Activated CD4-positive, alpha-beta T cell treated with anti-CD3 and anti-CD28 coated beads, Interleukin-2, amount 10 ng/mL, durations not matched to agents 24 days and 14 days (primary cell): ENCODE data around the gene ARFGAP1. TPM values are rescaled to one million over a fixed set of nuclear protein-coding genes. Genes with fewer than 3 reads are reported as not detected.

Experiments used
- DNase-seq: peaks from one replicate; pipeline ENCODE4 v3.0.0; 2022
- H3K27ac Mint-ChIP-seq: one replicate; pipeline ENCODE4 v1.8.0; 2022; ENCODE audit warnings: mild to moderate bottlenecking, mixed read lengths
- H3K27me3 Mint-ChIP-seq: one replicate; pipeline ENCODE4 v1.8.0; 2022; ENCODE audit warnings: mixed read lengths
- H3K36me3 Mint-ChIP-seq: one replicate; pipeline ENCODE4 v1.8.0; 2022; ENCODE audit warnings: low read depth, mild to moderate bottlenecking, mixed read lengths
- H3K4me1 Mint-ChIP-seq: one replicate; pipeline ENCODE4 v1.8.0; 2021; ENCODE audit warnings: mixed read lengths
- H3K4me3 Mint-ChIP-seq: one replicate; pipeline ENCODE4 v1.8.0; 2022; ENCODE audit warnings: mild to moderate bottlenecking, moderate library complexity, mixed read lengths
- H3K9me3 Mint-ChIP-seq: one replicate; pipeline ENCODE4 v1.8.0; 2021; ENCODE audit warnings: mixed read lengths
- intact Hi-C: fragments of 100-400 bp; cut with micrococcal nuclease; formaldehyde crosslinking; loops from one replicate; pipeline ENCODE4 v1.15.1; 2023
- total RNA-seq: library from RNA; stranded (reverse); gene quantifications from 2 replicates; pipeline ENCODE4 v1.2.3, GENCODE V29; 2022

ARFGAP1 gene
- total RNA-seq, 1 donor from 2014 or later, result 97.0 TPM

GRCh38 chr20:63234693-63235398 is 37.8 kb upstream of the ARFGAP1 start:
- Mint-ChIP-seq H3K4me3 (no peak overlapping the region), H3K27ac (no peak overlapping the region), H3K9me3 (no peaks in the 10 kb centered on the region), H3K36me3 (no peaks in the 10 kb centered on the region), H3K27me3 (peaks cover 22% of the 10 kb centered on the region), H3K4me1 (no peaks in the 10 kb centered on the region)
- intact Hi-C loops, result no loop called here
- no peak for DNase-seq

- no peak within 1 kb of the TSS for H3K4me3 Mint-ChIP-seq
- H3K36me3 Mint-ChIP-seq, result no peaks in the 10 kb centered on the region
- no peak within 1 kb of the TSS for H3K27ac Mint-ChIP-seq
- DNase-seq, result no peak
- H3K4me1 Mint-ChIP-seq, result no peaks in the 10 kb centered on the region
- intact Hi-C loops, result no loop called here
- H3K9me3 Mint-ChIP-seq, result no peaks in the 10 kb centered on the region
- H3K27me3 Mint-ChIP-seq, result peaks cover 16% of the 10 kb centered on the region
Observed at GRCh38 chr20:63235399-63235983, 37.1 kb upstream of the ARFGAP1 start, which contains the start of gene BIRC7. Gene BIRC7 (plus strand): TSS chr20:63235905. CDS start chr20:63236097, 192 bp downstream.

GRCh38 chr20:63236116-63236837 is 36.3 kb upstream of the ARFGAP1 start:
- no peak for DNase-seq
- intact Hi-C loops, result no loop called here
- Mint-ChIP-seq H3K36me3 (no peaks in the 10 kb centered on the region), H3K9me3 (no peaks in the 10 kb centered on the region), H3K27me3 (peaks cover 9% of the 10 kb centered on the region), H3K4me3 (no peak overlapping the region), H3K4me1 (no peaks in the 10 kb centered on the region), H3K27ac (no peak overlapping the region)

- Mint-ChIP-seq H3K4me1 (no peaks in the 10 kb centered on the region), H3K27ac (no peak overlapping the region), H3K27me3 (no peaks in the 10 kb centered on the region), H3K36me3 (no peaks in the 10 kb centered on the region), H3K4me3 (no peak overlapping the region), H3K9me3 (no peaks in the 10 kb centered on the region)
- no peak for DNase-seq
- intact Hi-C loops, result no loop called here
Observed at GRCh38 chr20:63238031-63238430, 34.6 kb upstream of the ARFGAP1 start.

- no peak overlapping the region for H3K4me3 Mint-ChIP-seq
- no peak for DNase-seq
- intact Hi-C loops, result no loop called here
- no peaks in the 10 kb centered on the region for H3K27me3 Mint-ChIP-seq
- no peak overlapping the region for H3K27ac Mint-ChIP-seq
- no peaks in the 10 kb centered on the region for H3K9me3 Mint-ChIP-seq
- H3K4me1 Mint-ChIP-seq, result no peaks in the 10 kb centered on the region
- no peaks in the 10 kb centered on the region for H3K36me3 Mint-ChIP-seq
Observed at GRCh38 chr20:63238514-63239125, 34.0 kb upstream of the ARFGAP1 start.

GRCh38 chr20:63239431-63239830 is 33.2 kb upstream of the ARFGAP1 start:
- no peaks in the 10 kb centered on the region for H3K9me3 Mint-ChIP-seq
- no peak overlapping the region for H3K27ac Mint-ChIP-seq
- H3K4me1 Mint-ChIP-seq, result no peaks in the 10 kb centered on the region
- H3K36me3 Mint-ChIP-seq, result no peaks in the 10 kb centered on the region
- no peak overlapping the region for H3K4me3 Mint-ChIP-seq
- DNase-seq, result no peak
- no peaks in the 10 kb centered on the region for H3K27me3 Mint-ChIP-seq
- intact Hi-C loops, result no loop called here

- Mint-ChIP-seq H3K4me1 (no peaks in the 10 kb centered on the region), H3K36me3 (no peaks in the 10 kb centered on the region), H3K27ac (no peak overlapping the region), H3K27me3 (no peaks in the 10 kb centered on the region), H3K4me3 (no peak overlapping the region), H3K9me3 (no peaks in the 10 kb centered on the region)
- intact Hi-C loops, result no loop called here
- DNase-seq, result no peak
Observed at GRCh38 chr20:63240004-63240403, 32.6 kb upstream of the ARFGAP1 start.

- Mint-ChIP-seq H3K36me3 (no peaks in the 10 kb centered on the region), H3K4me1 (no peaks in the 10 kb centered on the region), H3K9me3 (no peaks in the 10 kb centered on the region), H3K27me3 (peaks cover 6% of the 10 kb centered on the region), H3K4me3 (no peak overlapping the region), H3K27ac (no peak overlapping the region)
- intact Hi-C loops, result no loop called here
- no peak for DNase-seq
Observed at GRCh38 chr20:63241272-63241671, 31.3 kb upstream of the ARFGAP1 start.

GRCh38 chr20:63242736-63243135 is 29.9 kb upstream of the ARFGAP1 start:
- Mint-ChIP-seq H3K27me3 (peaks cover 6% of the 10 kb centered on the region), H3K27ac (no peak overlapping the region), H3K4me3 (no peak overlapping the region), H3K4me1 (no peaks in the 10 kb centered on the region), H3K36me3 (no peaks in the 10 kb centered on the region), H3K9me3 (no peaks in the 10 kb centered on the region)
- DNase-seq, result no peak
- intact Hi-C loops, result no loop called here

- intact Hi-C loops, result no loop called here
- Mint-ChIP-seq H3K4me3 (no peak overlapping the region), H3K27me3 (peaks cover 9% of the 10 kb centered on the region), H3K27ac (no peak overlapping the region), H3K9me3 (no peaks in the 10 kb centered on the region), H3K36me3 (no peaks in the 10 kb centered on the region), H3K4me1 (no peaks in the 10 kb centered on the region)
- DNase-seq, result no peak
Observed at GRCh38 chr20:63243604-63244247, 28.9 kb upstream of the ARFGAP1 start.

GRCh38 chr20:63244468-63244867 is 28.1 kb upstream of the ARFGAP1 start:
- DNase-seq, result no peak
- no peaks in the 10 kb centered on the region for H3K36me3 Mint-ChIP-seq
- intact Hi-C loops, result no loop called here
- no peaks in the 10 kb centered on the region for H3K9me3 Mint-ChIP-seq
- no peak overlapping the region for H3K4me3 Mint-ChIP-seq
- H3K27ac Mint-ChIP-seq, result no peak overlapping the region
- peaks cover 9% of the 10 kb centered on the region for H3K27me3 Mint-ChIP-seq
- H3K4me1 Mint-ChIP-seq, result no peaks in the 10 kb centered on the region

- H3K27me3 Mint-ChIP-seq, result peaks cover 14% of the 10 kb centered on the region
- no peaks in the 10 kb centered on the region for H3K36me3 Mint-ChIP-seq
- intact Hi-C loops, result no loop called here
- no peak overlapping the region for H3K27ac Mint-ChIP-seq
- no peak for DNase-seq
- no peaks in the 10 kb centered on the region for H3K4me1 Mint-ChIP-seq
- H3K4me3 Mint-ChIP-seq, result no peak overlapping the region
- no peaks in the 10 kb centered on the region for H3K9me3 Mint-ChIP-seq
Observed at GRCh38 chr20:63246490-63247288, 25.9 kb upstream of the ARFGAP1 start.

GRCh38 chr20:63247671-63248228 is 24.9 kb upstream of the ARFGAP1 start:
- Mint-ChIP-seq H3K4me3 (no peak overlapping the region), H3K27me3 (peaks cover 18% of the 10 kb centered on the region)
- intact Hi-C loops, result no loop called here

More at GRCh38 chr20:63247671-63248228, 24.9 kb upstream of the ARFGAP1 start:
- Mint-ChIP-seq H3K36me3 (no peaks in the 10 kb centered on the region), H3K9me3 (no peaks in the 10 kb centered on the region), H3K4me1 (no peaks in the 10 kb centered on the region), H3K27ac (no peak overlapping the region)
- DNase-seq, result no peak
